GM12874 (cell line): ENCODE data around the gene MPV17L2.

Experiments
- CTCF ChIP-seq: IDR thresholded peaks from 2 replicates; pipeline ENCODE4 v1.5.1; 2011; ENCODE audit warnings: low read depth, mild to moderate bottlenecking, control low read depth, low read length, moderate library complexity; ENCODE audit not compliant: insufficient read depth

MPV17L2 gene

GRCh38 chr19:18234194-18234593, 41.2 kb downstream of the MPV17L2 start:
- TF ChIP-seq CTCF: no peak

GRCh38 chr19:18239303-18239702, 46.3 kb downstream of the MPV17L2 start:
- TF ChIP-seq CTCF: no peak

- TF ChIP-seq CTCF: no peak
Measured at GRCh38 chr19:18245297-18245696, 52.3 kb downstream of the MPV17L2 start.
